Measurements from ENCODE around the gene URB1.

DNA sequence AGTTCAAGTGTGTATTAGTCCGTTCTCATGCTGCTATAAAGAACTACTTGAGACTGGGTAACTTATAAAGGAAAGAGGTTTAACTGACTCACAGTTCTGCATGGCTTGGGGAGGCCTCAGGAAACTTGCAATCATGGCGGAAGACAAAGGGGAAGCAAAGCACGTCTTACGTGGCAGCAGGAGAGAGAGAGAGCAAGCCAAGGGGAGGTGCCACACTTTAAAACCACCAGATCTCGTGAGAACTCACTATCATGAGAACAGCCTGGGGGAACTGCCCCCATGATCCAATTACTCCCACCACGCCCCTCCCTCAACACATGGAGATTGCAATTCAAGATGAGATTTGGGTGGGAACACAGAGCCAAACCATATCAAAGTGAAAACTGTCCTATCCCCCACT lies 109.8 kb downstream of the URB1 start:
- TF ChIP-seq, protein P1, sequence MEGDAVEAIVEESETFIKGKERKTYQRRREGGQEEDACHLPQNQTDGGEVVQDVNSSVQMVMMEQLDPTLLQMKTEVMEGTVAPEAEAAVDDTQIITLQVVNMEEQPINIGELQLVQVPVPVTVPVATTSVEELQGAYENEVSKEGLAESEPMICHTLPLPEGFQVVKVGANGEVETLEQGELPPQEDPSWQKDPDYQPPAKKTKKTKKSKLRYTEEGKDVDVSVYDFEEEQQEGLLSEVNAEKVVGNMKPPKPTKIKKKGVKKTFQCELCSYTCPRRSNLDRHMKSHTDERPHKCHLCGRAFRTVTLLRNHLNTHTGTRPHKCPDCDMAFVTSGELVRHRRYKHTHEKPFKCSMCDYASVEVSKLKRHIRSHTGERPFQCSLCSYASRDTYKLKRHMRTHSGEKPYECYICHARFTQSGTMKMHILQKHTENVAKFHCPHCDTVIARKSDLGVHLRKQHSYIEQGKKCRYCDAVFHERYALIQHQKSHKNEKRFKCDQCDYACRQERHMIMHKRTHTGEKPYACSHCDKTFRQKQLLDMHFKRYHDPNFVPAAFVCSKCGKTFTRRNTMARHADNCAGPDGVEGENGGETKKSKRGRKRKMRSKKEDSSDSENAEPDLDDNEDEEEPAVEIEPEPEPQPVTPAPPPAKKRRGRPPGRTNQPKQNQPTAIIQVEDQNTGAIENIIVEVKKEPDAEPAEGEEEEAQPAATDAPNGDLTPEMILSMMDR (IDR thresholded peaks at IDR 0.05; ENCODE audit: extremely low read depth in 1 of 2, insufficient read depth in 1 of 2, low read depth in 1 of 2, low read length in 2 of 2) = no peak
- no peak for TF ChIP-seq EZH2 (IDR thresholded peaks at IDR 0.05; ENCODE audit: borderline replicate concordance, low read depth, low read length, severe bottlenecking)
- no peak for TF ChIP-seq POLR2A (IDR thresholded peaks at IDR 0.05; ENCODE audit: low read depth, low read length)
- TF ChIP-seq, protein P2, sequence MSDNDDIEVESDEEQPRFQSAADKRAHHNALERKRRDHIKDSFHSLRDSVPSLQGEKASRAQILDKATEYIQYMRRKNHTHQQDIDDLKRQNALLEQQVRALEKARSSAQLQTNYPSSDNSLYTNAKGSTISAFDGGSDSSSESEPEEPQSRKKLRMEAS (IDR thresholded peaks at IDR 0.05; ENCODE audit: insufficient read depth, insufficient read length) = no peak
- no peak for TF ChIP-seq POLR2AphosphoS5 (IDR thresholded peaks at IDR 0.05; ENCODE audit: insufficient read depth, low read depth, low read length)
- TF ChIP-seq GATA2 (IDR thresholded peaks at IDR 0.05; ENCODE audit: insufficient read depth, insufficient read length, low read depth, low read length) = no peak
- TF ChIP-seq JUN (IDR thresholded peaks at IDR 0.05; ENCODE audit: borderline replicate concordance, insufficient read depth, insufficient read length, low read depth) = no peak
- no peak for TF ChIP-seq MYC (IDR thresholded peaks at IDR 0.05; ENCODE audit: low read depth, low read length)

All from endothelial cell of umbilical vein (primary cell).